ENCODE results near the gene PPP2R3A.

Gene PPP2R3A

DNA sequence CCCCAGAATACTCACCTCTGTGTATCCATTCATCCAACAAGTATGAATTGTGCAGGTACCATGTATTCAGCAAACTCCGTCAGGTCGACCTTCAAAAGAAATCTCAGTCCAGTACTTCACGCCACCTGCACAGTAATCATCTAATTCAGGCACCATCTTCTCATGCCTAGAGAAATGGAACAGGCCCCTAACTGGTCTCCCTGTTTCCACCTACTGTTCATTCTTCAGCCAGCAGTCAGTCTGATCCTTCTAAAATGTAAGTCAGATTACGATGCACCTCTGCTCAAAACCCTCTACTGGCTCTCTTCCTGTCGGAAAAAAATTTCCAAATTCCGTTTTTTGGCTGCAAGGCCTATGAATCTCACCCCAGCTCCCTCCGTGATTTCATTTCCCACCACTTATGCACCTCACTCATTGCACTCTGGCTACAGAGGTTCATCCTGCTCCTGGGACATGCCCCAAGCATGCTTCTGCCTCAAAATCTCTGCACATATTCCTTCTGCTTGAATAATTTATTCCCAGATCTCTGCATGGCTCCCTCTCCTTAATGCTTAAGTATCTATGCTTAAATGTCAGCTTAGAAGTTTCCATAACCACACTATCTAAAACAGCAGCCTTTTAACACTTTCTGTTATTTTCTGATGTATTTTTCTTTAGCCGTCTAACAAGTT, 47.5 kb upstream of the PPP2R3A start:
- ATAC-seq (ENCODE audit: insufficient read depth, low read depth) (no peak), DNase-seq (no peak)
- Histone ChIP-seq H3K36me3 (ENCODE audit: insufficient read depth, low read length) (no peaks in the 10 kb centered on the region), H3K9me3 (ENCODE audit: insufficient read depth, low read length, severe bottlenecking) (no peaks in the 10 kb centered on the region), H3K4me2 (ENCODE audit: insufficient read depth, low read length) (no peak overlapping the region), H2AFZ (ENCODE audit: low read depth, low read length) (no peak overlapping the region), H3K79me2 (ENCODE audit: insufficient read depth, low read length) (no peaks in the 10 kb centered on the region), H4K20me1 (ENCODE audit: insufficient read depth, low read length) (no peaks in the 10 kb centered on the region), H3K9ac (ENCODE audit: low read depth, low read length) (no peak overlapping the region), H3K4me3 (ENCODE audit: low read depth in 1 of 2, low read length in 2 of 2) (no peak overlapping the region), H3K27ac (ENCODE audit: low read length) (no peak overlapping the region), H3K27me3 (ENCODE audit: insufficient read depth, low read length, poor library complexity) (peaks cover 12% of the 10 kb centered on the region), H3K4me1 (ENCODE audit: insufficient read depth, low read length) (no peaks in the 10 kb centered on the region)
- no peak for TF ChIP-seq EZH2 (IDR thresholded peaks at IDR 0.05; ENCODE audit: borderline replicate concordance, low read depth, low read length, severe bottlenecking)
- TF ChIP-seq, protein P1, sequence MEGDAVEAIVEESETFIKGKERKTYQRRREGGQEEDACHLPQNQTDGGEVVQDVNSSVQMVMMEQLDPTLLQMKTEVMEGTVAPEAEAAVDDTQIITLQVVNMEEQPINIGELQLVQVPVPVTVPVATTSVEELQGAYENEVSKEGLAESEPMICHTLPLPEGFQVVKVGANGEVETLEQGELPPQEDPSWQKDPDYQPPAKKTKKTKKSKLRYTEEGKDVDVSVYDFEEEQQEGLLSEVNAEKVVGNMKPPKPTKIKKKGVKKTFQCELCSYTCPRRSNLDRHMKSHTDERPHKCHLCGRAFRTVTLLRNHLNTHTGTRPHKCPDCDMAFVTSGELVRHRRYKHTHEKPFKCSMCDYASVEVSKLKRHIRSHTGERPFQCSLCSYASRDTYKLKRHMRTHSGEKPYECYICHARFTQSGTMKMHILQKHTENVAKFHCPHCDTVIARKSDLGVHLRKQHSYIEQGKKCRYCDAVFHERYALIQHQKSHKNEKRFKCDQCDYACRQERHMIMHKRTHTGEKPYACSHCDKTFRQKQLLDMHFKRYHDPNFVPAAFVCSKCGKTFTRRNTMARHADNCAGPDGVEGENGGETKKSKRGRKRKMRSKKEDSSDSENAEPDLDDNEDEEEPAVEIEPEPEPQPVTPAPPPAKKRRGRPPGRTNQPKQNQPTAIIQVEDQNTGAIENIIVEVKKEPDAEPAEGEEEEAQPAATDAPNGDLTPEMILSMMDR (IDR thresholded peaks at IDR 0.05; ENCODE audit: borderline replicate concordance, extremely low read depth, low read length, poor library complexity, severe bottlenecking), result no peak

DNA sequence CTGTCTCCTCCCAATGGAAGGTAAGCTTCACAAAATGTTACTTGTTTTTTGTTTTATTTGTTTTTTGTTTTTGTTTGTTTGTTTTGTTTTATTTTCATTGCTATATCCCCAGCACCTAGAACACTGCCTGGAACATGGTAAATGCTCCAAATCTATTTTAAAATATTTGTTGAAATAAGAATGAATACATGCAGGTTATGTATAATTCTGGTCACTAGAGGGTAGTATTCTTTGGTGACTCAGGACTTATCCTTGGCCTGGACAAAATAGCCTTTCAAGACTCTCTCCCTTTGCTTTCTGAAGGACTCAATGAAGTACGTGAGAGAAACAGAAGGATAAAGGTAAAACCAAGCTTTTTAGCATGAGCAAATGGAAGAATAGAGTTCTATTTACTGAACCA, 46.9 kb upstream of the PPP2R3A start:
- TF ChIP-seq, protein P1 (IDR thresholded peaks at IDR 0.05; ENCODE audit: borderline replicate concordance, extremely low read depth, low read length, poor library complexity, severe bottlenecking), result peak; percentile 37
- no peak for TF ChIP-seq EZH2 (IDR thresholded peaks at IDR 0.05; ENCODE audit: borderline replicate concordance, low read depth, low read length, severe bottlenecking)
- Histone ChIP-seq H3K4me3 (ENCODE audit: low read depth in 1 of 2, low read length in 2 of 2) (no peak overlapping the region), H3K27ac (ENCODE audit: low read length) (no peak overlapping the region), H3K36me3 (ENCODE audit: insufficient read depth, low read length) (no peaks in the 10 kb centered on the region), H3K4me1 (ENCODE audit: insufficient read depth, low read length) (no peaks in the 10 kb centered on the region), H3K9ac (ENCODE audit: low read depth, low read length) (no peak overlapping the region), H3K79me2 (ENCODE audit: insufficient read depth, low read length) (no peaks in the 10 kb centered on the region), H3K27me3 (ENCODE audit: insufficient read depth, low read length, poor library complexity) (peaks cover 11% of the 10 kb centered on the region), H3K9me3 (ENCODE audit: insufficient read depth, low read length, severe bottlenecking) (no peaks in the 10 kb centered on the region), H4K20me1 (ENCODE audit: insufficient read depth, low read length) (no peaks in the 10 kb centered on the region), H3K4me2 (ENCODE audit: insufficient read depth, low read length) (no peak overlapping the region), H2AFZ (ENCODE audit: low read depth, low read length) (no peak overlapping the region)
- ATAC-seq (ENCODE audit: insufficient read depth, low read depth) (no peak), DNase-seq (no peak)

DNA sequence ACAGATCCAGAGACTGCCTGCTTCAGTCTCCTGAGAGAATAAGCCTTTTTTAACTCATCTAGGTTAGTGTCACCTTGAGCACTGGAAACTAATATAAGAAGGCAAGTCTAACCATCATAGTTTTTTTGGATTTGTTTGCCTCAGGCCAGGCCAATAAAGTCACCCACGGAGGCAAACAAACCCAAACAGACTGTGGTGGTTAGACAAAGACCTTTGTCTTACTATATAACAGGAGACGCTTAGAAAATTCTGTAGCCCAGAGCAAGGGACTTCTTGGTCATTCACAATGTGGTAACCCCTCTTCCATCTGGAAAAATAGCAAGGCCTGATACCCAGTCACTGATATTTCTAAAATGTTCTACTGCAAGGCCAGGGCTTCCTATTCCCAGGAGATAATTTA, 45.3 kb upstream of the PPP2R3A start:
- ATAC-seq (ENCODE audit: insufficient read depth, low read depth) (no peak), DNase-seq (no peak)
- Histone ChIP-seq H3K9me3 (ENCODE audit: insufficient read depth, low read length, severe bottlenecking) (no peaks in the 10 kb centered on the region), H3K9ac (ENCODE audit: low read depth, low read length) (no peak overlapping the region), H3K4me3 (ENCODE audit: low read depth in 1 of 2, low read length in 2 of 2) (no peak overlapping the region), H3K4me1 (ENCODE audit: insufficient read depth, low read length) (no peaks in the 10 kb centered on the region), H3K27me3 (ENCODE audit: insufficient read depth, low read length, poor library complexity) (peaks cover 6% of the 10 kb centered on the region), H4K20me1 (ENCODE audit: insufficient read depth, low read length) (no peaks in the 10 kb centered on the region), H3K27ac (ENCODE audit: low read length) (no peak overlapping the region), H3K79me2 (ENCODE audit: insufficient read depth, low read length) (no peaks in the 10 kb centered on the region), H3K4me2 (ENCODE audit: insufficient read depth, low read length) (no peak overlapping the region), H3K36me3 (ENCODE audit: insufficient read depth, low read length) (no peaks in the 10 kb centered on the region), H2AFZ (ENCODE audit: low read depth, low read length) (no peak overlapping the region)
- TF ChIP-seq EZH2 (IDR thresholded peaks at IDR 0.05; ENCODE audit: borderline replicate concordance, low read depth, low read length, severe bottlenecking), result no peak
- TF ChIP-seq, protein P1 (IDR thresholded peaks at IDR 0.05; ENCODE audit: borderline replicate concordance, extremely low read depth, low read length, poor library complexity, severe bottlenecking), result no peak
